Left ventricle myocardium inferior (tissue), 1 donor: Measurements from ENCODE around the gene ITGB7. TPM values are rescaled to one million over a fixed set of nuclear protein-coding genes. Genes with fewer than 3 reads are reported as not detected.

ENCODE experiments used
- DNase-seq: peaks from one replicate; pipeline ENCODE4 v3.0.0-alpha.2; 2020
- H3K27ac ChIP-seq: fragments of 200-600 bp; replicated peaks from 2 replicates; pipeline ENCODE4 v1.8.0; 2021
- H3K27me3 ChIP-seq: fragments of 200-600 bp; 2 replicates; pipeline ENCODE4 v1.8.0; 2021; ENCODE audit warnings: low read depth
- H3K36me3 ChIP-seq: fragments of 200-600 bp; 2 replicates; pipeline ENCODE4 v1.8.0; 2021
- H3K4me1 ChIP-seq: fragments of 200-600 bp; 2 replicates; pipeline ENCODE4 v1.8.0; 2021
- H3K4me3 ChIP-seq: fragments of 200-600 bp; 2 replicates; pipeline ENCODE4 v1.8.0; 2021; ENCODE audit warnings: mild to moderate bottlenecking, moderate library complexity
- H3K9me3 ChIP-seq: fragments of 200-600 bp; replicated peaks from 2 replicates; pipeline ENCODE4 v1.8.0; 2021
- CTCF ChIP-seq: fragments of 200-600 bp; IDR thresholded peaks from 2 replicates; pipeline ENCODE4 v1.8.0; 2021; ENCODE audit warnings: antibody characterized with exemption, mild to moderate bottlenecking, borderline replicate concordance
- intact Hi-C: fragments of 100-400 bp; cut with micrococcal nuclease; formaldehyde crosslinking; loops from one replicate; pipeline ENCODE4 v1.11.0; 2022
- total RNA-seq: library from RNA; stranded (reverse); fragmentation: NEBNext Ultra II Directional; extraction: Animal tissue kit (Norgen Biotek cat#: 25700); gene quantifications from one replicate; pipeline ENCODE4 v1.2.1, GENCODE V29; 2021
- donor health status: DM: no; HTN: yes; CAD: no; lungs with severe emphysema.

Gene ITGB7
- total RNA-seq, 1 donor from 2014 or later: 1.1 TPM

- Histone ChIP-seq H3K4me1 (peaks cover 33% of the 10 kb centered on the region), H3K36me3 (peaks cover 18% of the 10 kb centered on the region), H3K4me3 (no peak overlapping the region), H3K27ac (no peak overlapping the region), H3K9me3 (no peaks in the 10 kb centered on the region), H3K27me3 (no peaks in the 10 kb centered on the region)
- intact Hi-C loops: no loop called here
- TF ChIP-seq CTCF: no peak
- no peak for DNase-seq
Measured at GRCh38 chr12:53176750-53177149, 30.3 kb downstream of the ITGB7 start.

- H3K27me3 ChIP-seq: no peaks in the 10 kb centered on the region
- H3K4me1 ChIP-seq: peaks cover 18% of the 10 kb centered on the region
- H3K27ac ChIP-seq: no peak overlapping the region
- no peak overlapping the region for H3K4me3 ChIP-seq
- TF ChIP-seq CTCF: no peak
- intact Hi-C loops: no loop called here
- DNase-seq: no peak
- H3K36me3 ChIP-seq: peaks cover 25% of the 10 kb centered on the region
- no peaks in the 10 kb centered on the region for H3K9me3 ChIP-seq
Measured at GRCh38 chr12:53174881-53175491, 32.1 kb downstream of the ITGB7 start.

- Histone ChIP-seq H3K4me1 (peaks cover 8% of the 10 kb centered on the region), H3K27ac (no peak overlapping the region), H3K9me3 (no peaks in the 10 kb centered on the region), H3K4me3 (no peak overlapping the region), H3K27me3 (no peaks in the 10 kb centered on the region), H3K36me3 (peaks cover 30% of the 10 kb centered on the region)
- no peak for TF ChIP-seq CTCF
- intact Hi-C loops: no loop called here
- no peak for DNase-seq
Measured at GRCh38 chr12:53173085-53173715, 33.9 kb downstream of the ITGB7 start.

- Histone ChIP-seq H3K36me3 (peaks cover 33% of the 10 kb centered on the region), H3K4me3 (no peak overlapping the region), H3K27me3 (no peaks in the 10 kb centered on the region), H3K27ac (no peak overlapping the region), H3K4me1 (peaks cover 8% of the 10 kb centered on the region), H3K9me3 (no peaks in the 10 kb centered on the region)
- intact Hi-C loops: no loop called here
- DNase-seq: no peak
- TF ChIP-seq CTCF: no peak
Measured at GRCh38 chr12:53172352-53172751, 34.7 kb downstream of the ITGB7 start.

GRCh38 chr12:53171725-53172329, 35.2 kb downstream of the ITGB7 start:
- no peak for DNase-seq
- intact Hi-C loops: no loop called here
- Histone ChIP-seq H3K4me3 (no peak overlapping the region), H3K27me3 (no peaks in the 10 kb centered on the region), H3K36me3 (peaks cover 33% of the 10 kb centered on the region), H3K27ac (no peak overlapping the region), H3K4me1 (peaks cover 8% of the 10 kb centered on the region), H3K9me3 (no peaks in the 10 kb centered on the region)
- no peak for TF ChIP-seq CTCF
